Measurements from ENCODE around the gene PLAC9. TPM values are rescaled to one million over a fixed set of nuclear protein-coding genes. Genes with fewer than 3 reads are reported as not detected.
A peak's percentile ranks its signal among the peaks of the same experiment; 100 is the strongest.
"Not testable (repeated sequence)": the region's sequence is repeated elsewhere in the genome, so short reads cannot be mapped to it uniquely, and the experiment has no call there.

The PLAC9 gene
- polyA plus RNA-seq, 3 donors from 2014 or later: not detected

GRCh38 chr10:80122746-80123145 is 9.8 kb upstream of the PLAC9 start:
- no peak for DNase-seq
- peaks cover 0 to 6% (median 2%) of the 10 kb centered on the region in 3 donors for H3K27me3 Mint-ChIP-seq (ENCODE audit: low read depth in 3 of 3)
- no peaks in the 10 kb centered on the region for H3K4me1 Mint-ChIP-seq
- no peaks in the 10 kb centered on the region for H3K9me3 Mint-ChIP-seq
- H3K4me3 Mint-ChIP-seq: no peak overlapping the region
- no peak overlapping the region for H3K27ac Mint-ChIP-seq
- H3K36me3 Mint-ChIP-seq: no peaks in the 10 kb centered on the region

GRCh38 chr10:80126876-80127275 is 5.7 kb upstream of the PLAC9 start:
- Mint-ChIP-seq H3K4me1 (no peaks in the 10 kb centered on the region), H3K4me3 (no peak overlapping the region), H3K27me3 (ENCODE audit: low read depth in 3 of 3) (peaks cover 0 to 9% (median 4%) of the 10 kb centered on the region in 3 donors), H3K27ac (no peak overlapping the region), H3K36me3 (no peaks in the 10 kb centered on the region), H3K9me3 (no peaks in the 10 kb centered on the region)
- DNase-seq: no peak

DNA sequence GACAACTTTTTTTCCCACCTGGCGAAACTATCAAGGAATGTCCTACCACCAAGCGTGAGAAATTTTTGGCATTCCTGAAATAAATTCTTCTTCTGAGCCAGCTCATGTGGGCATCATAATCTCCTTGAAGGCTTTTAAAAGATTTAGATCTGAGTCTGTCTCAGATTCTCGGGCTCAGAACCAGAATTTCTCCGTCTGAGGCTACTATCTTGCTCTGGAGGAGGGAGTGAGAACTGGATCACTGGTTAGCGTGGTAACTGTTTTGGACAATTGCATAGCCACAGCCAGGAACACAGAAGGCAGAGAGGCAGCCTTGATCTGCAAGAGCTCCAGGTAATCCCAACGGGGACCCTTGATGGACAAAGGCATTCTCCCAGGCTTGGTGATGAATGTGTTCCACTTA is 1.0 kb upstream of the PLAC9 start:
- no peaks in the 10 kb centered on the region for H3K4me1 Mint-ChIP-seq
- H3K27me3 Mint-ChIP-seq (ENCODE audit: low read depth in 3 of 3): peaks cover 2 to 23% (median 6%) of the 10 kb centered on the region in 3 donors
- no peak overlapping the region for H3K4me3 Mint-ChIP-seq

GRCh38 chr10:80133206-80133605 is 676 bp downstream of the PLAC9 start:
- Mint-ChIP-seq H3K9me3 (no peaks in the 10 kb centered on the region), H3K27ac (no peak overlapping the region), H3K27me3 (ENCODE audit: low read depth in 3 of 3) (peaks cover 2 to 25% (median 7%) of the 10 kb centered on the region in 3 donors), H3K36me3 (peaks cover 0 to 4% (median 3%) of the 10 kb centered on the region in 3 donors), H3K4me3 (no peak overlapping the region), H3K4me1 (no peaks in the 10 kb centered on the region)
- no peak for DNase-seq

More for the DNA sequence above, 1.0 kb upstream of the PLAC9 start:
- Mint-ChIP-seq H3K36me3 (peaks cover 0 to 4% (median 0%) of the 10 kb centered on the region in 3 donors), H3K27ac (no peak overlapping the region), H3K9me3 (no peaks in the 10 kb centered on the region)
- DNase-seq: no peak

DNA sequence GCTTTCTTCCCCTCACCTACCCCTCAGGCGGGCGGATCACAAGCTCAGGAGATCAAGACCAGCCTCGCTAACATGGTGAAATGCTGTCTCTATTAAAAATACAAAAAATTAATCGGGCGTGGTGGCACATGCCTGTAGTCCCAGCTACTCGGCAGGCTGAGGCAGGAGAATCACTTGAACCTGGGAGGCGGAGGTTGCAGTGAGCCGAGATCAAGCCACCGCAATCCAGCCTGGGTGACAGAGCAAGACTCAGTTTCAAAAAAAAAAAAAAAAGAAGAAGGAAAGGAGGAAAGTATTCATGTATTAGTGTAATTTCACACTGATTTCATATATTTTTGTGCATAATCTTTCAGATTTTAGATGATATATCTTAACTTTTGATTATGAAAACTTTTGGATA is 1.2 kb downstream of the PLAC9 start:
- H3K4me3 Mint-ChIP-seq, H3K36me3 Mint-ChIP-seq, H3K4me1 Mint-ChIP-seq, H3K9me3 Mint-ChIP-seq, H3K27ac Mint-ChIP-seq, DNase-seq: not testable (repeated sequence)
- H3K27me3 Mint-ChIP-seq (ENCODE audit: low read depth in 3 of 3): peaks cover 2 to 25% (median 7%) of the 10 kb centered on the region in 3 donors

- DNase-seq: no peak
- Mint-ChIP-seq H3K27me3 (ENCODE audit: low read depth in 3 of 3) (peaks cover 5 to 35% (median 9%) of the 10 kb centered on the region in 3 donors), H3K27ac (no peak overlapping the region), H3K9me3 (no peaks in the 10 kb centered on the region), H3K36me3 (peaks cover 0 to 4% (median 3%) of the 10 kb centered on the region in 3 donors), H3K4me3 (no peak overlapping the region), H3K4me1 (no peaks in the 10 kb centered on the region)
These were observed 3.6 kb downstream of the PLAC9 start for GRCh38 chr10:80136134-80136571.

GRCh38 chr10:80137031-80137862 is 4.7 kb downstream of the PLAC9 start:
- Mint-ChIP-seq H3K4me3 (no peak overlapping the region), H3K4me1 (no peaks in the 10 kb centered on the region), H3K27me3 (ENCODE audit: low read depth in 3 of 3) (peaks cover 5 to 33% (median 9%) of the 10 kb centered on the region in 3 donors), H3K27ac (no peak overlapping the region), H3K9me3 (no peaks in the 10 kb centered on the region), H3K36me3 (peaks cover 0 to 4% (median 3%) of the 10 kb centered on the region in 3 donors)
- no peak for DNase-seq

- Mint-ChIP-seq H3K4me1 (no peaks in the 10 kb centered on the region), H3K27ac (no peak overlapping the region), H3K36me3 (peaks cover 0 to 3% (median 3%) of the 10 kb centered on the region in 3 donors), H3K4me3 (no peak overlapping the region), H3K27me3 (ENCODE audit: low read depth in 3 of 3) (peaks cover 5 to 32% (median 8%) of the 10 kb centered on the region in 3 donors), H3K9me3 (no peaks in the 10 kb centered on the region)
- no peak for DNase-seq
These were observed 5.4 kb downstream of the PLAC9 start for GRCh38 chr10:80137920-80138319.

DNA sequence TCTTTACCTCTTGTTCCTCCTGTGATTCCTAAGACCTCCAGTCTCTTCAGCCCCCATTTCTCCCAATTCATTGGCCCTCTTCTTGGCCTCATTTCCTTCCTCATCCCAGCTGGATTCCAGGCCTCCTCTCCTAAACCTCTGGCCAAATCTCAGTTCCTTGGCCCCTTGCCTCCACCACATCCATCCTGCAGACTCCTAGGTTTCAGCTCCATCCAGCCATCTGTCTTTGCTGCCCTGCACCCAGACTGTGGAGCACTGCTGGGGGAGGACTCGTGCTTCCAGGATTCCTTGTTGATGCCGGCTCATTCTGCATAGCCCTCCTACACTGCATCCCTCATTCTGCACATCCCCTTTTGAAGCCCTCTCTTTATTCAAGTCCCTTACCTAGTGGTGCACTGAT is 6.7 kb downstream of the PLAC9 start:
- H3K9me3 Mint-ChIP-seq: no peaks in the 10 kb centered on the region
- peaks cover 6 to 29% (median 7%) of the 10 kb centered on the region in 3 donors for H3K27me3 Mint-ChIP-seq (ENCODE audit: low read depth in 3 of 3)
- no peak overlapping the region for H3K27ac Mint-ChIP-seq
- no peak for DNase-seq
- peaks cover 7 to 9% of the 10 kb centered on the region in 2 donors for H3K4me1 Mint-ChIP-seq
- H3K36me3 Mint-ChIP-seq: peaks cover 0 to 3% (median 0%) of the 10 kb centered on the region in 3 donors
- no peak overlapping the region for H3K4me3 Mint-ChIP-seq

DNA sequence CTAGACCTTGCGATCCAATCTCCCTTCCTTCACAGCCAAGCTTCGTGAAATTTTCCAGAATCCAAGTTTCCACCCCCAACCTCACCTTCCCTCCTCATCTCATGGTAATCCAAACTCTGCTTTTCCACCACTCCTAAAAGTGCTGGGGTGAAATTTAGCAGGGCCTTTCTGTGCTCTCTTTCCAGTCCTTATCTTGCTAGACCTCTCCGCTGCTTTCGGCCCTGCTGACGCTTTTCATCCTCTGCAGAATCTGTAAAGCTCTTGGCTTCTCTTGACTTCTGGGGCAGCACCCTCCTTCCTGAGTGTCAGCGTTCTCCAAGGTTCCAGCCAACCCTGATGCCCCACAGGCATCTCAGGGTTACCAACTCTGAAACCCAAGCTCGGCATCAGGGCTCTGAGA is 7.7 kb downstream of the PLAC9 start:
- Mint-ChIP-seq H3K27me3 (ENCODE audit: low read depth in 3 of 3) (peaks cover 7 to 34% (median 9%) of the 10 kb centered on the region in 3 donors), H3K9me3 (no peaks in the 10 kb centered on the region), H3K4me1 (peaks cover 15 to 18% of the 10 kb centered on the region in 2 donors), H3K36me3 (peaks cover 0 to 3% (median 0%) of the 10 kb centered on the region in 3 donors), H3K27ac (no peak overlapping the region), H3K4me3 (no peak overlapping the region)
- no peak for DNase-seq

- Mint-ChIP-seq H3K36me3 (peaks cover 0 to 3% (median 0%) of the 10 kb centered on the region in 3 donors), H3K27ac (no peak overlapping the region), H3K9me3 (no peaks in the 10 kb centered on the region), H3K4me1 (peaks cover 17 to 25% of the 10 kb centered on the region in 2 donors), H3K27me3 (ENCODE audit: low read depth in 3 of 3) (peaks cover 7 to 38% (median 9%) of the 10 kb centered on the region in 3 donors), H3K4me3 (no peak overlapping the region)
- no peak for DNase-seq
These were observed 9.3 kb downstream of the PLAC9 start for GRCh38 chr10:80141696-80142460.

DNA sequence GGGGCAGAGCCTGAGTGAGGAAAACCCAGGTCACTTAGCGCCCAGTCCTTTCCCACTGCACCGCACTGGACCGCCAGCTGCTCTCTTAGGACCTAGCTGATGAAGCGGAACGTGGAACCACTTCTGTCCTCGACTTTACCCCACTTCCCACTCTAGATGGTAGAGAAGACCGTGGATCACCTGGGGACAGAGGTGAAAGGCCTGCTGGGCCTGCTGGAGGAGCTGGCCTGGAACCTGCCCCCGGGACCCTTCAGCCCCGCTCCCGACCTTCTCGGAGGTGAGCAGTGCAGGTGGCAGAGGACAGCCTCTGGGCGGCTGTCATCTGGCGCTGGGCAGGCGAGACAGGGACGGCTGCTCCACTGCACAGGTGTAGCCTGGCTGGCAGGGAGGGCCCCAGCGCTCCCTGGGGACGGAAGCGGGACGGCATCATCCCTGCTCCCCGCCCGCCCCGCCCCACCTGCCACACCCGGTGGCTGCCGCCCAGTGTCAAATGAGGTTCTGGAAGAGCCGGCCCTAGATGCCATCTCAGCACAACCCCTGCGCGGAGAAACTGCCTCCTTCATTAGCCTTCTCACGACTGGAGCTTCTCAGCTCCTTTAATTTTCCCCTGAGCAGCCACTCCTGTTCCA is 11.7 kb downstream of the PLAC9 start:
- peaks cover 1 to 4% (median 4%) of the 10 kb centered on the region in 3 donors for H3K36me3 Mint-ChIP-seq
- peak overlapping the region; percentile 59 to 79 (median 68) for H3K4me3 Mint-ChIP-seq
- no peaks in the 10 kb centered on the region for H3K9me3 Mint-ChIP-seq
- peak overlapping the region in 5 of 6 donors; percentile 49 to 82 (median 53) for H3K27ac Mint-ChIP-seq
- peaks cover 10 to 30% (median 11%) of the 10 kb centered on the region in 3 donors for H3K27me3 Mint-ChIP-seq (ENCODE audit: low read depth in 3 of 3)
- no peak for DNase-seq
- H3K4me1 Mint-ChIP-seq: peaks cover 17 to 25% of the 10 kb centered on the region in 2 donors

GRCh38 chr10:80144696-80145131 is 12.2 kb downstream of the PLAC9 start:
- Mint-ChIP-seq H3K4me1 (peaks cover 17 to 25% of the 10 kb centered on the region in 2 donors), H3K27ac (peak overlapping the region in 5 of 6 donors; percentile 49 to 82 (median 53)), H3K27me3 (ENCODE audit: low read depth in 3 of 3) (peaks cover 10 to 27% (median 14%) of the 10 kb centered on the region in 3 donors), H3K9me3 (peaks cover 0 to 1% (median 0%) of the 10 kb centered on the region in 6 donors), H3K36me3 (peaks cover 4 to 10% (median 6%) of the 10 kb centered on the region in 3 donors), H3K4me3 (peak overlapping the region; percentile 55 to 77 (median 64))
- peak in 1 of 3 donors; percentile 8 for DNase-seq

Measured in immature natural killer cell (primary cell).